Anterior cingulate cortex (tissue), 58 donors: ENCODE data around the gene MYO18A.
"Not testable (repeated sequence)": the region's sequence is repeated elsewhere in the genome, so short reads cannot be mapped to it uniquely, and the experiment has no call there.

Source experiments
- DNase-seq, 58 donors: peaks; one replicate each; lab custom pipeline; 2025; lab: John Stamatoyannopoulos, UW

Gene MYO18A

GRCh38 chr17:29088782-29089181 is 91.4 kb downstream of the MYO18A start:
- DNase-seq: not testable (repeated sequence)

- no peak for DNase-seq
These were observed 93.4 kb downstream of the MYO18A start for GRCh38 chr17:29086628-29087332.

DNA sequence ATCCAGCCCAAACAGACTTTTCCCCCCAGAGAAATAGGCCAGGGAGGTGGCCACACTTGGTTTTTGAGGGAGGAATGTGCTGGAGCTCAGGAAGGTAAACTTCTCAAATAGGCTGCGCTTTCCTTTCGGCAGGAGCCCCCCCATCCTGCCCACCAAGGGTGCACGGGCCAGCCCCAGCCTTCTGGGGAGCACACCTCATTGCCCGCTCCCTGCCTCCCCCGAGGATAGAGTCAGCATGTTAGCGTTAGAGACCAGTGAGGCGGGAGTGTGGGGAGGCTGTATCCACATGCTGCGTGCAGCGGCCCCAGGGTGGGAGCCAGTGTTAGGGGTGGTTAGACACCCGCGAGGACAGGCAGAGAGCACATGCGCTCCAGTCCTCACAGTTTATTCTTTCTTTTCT is 95.0 kb downstream of the MYO18A start:
- DNase-seq: no peak

- peak in 17 of 58 donors; percentile 10 to 48 (median 24) for DNase-seq
These were observed 95.6 kb downstream of the MYO18A start for GRCh38 chr17:29084541-29085146.

GRCh38 chr17:29080965-29081364 is 99.2 kb downstream of the MYO18A start:
- no peak for DNase-seq

DNA sequence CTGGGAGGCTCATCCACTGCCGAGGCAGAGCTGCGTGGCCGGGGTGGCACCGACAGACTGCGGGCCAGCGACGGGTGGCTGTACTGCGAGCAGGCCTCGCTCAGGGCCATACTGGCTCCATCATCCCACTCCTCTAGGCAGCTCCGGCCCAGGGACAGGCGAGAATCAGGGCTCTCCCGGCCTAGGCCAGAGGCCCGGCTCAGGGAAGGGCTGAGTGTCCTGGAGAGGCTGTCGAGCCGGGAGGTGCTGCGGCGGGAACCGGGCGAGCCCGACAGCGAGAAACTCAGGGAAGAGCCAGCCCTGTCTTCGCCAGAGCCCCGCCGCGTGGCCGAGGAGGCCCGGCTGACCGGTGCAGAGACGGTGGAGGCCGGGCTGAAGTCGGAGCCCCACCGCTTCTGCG is 99.9 kb downstream of the MYO18A start:
- DNase-seq: no peak

DNA sequence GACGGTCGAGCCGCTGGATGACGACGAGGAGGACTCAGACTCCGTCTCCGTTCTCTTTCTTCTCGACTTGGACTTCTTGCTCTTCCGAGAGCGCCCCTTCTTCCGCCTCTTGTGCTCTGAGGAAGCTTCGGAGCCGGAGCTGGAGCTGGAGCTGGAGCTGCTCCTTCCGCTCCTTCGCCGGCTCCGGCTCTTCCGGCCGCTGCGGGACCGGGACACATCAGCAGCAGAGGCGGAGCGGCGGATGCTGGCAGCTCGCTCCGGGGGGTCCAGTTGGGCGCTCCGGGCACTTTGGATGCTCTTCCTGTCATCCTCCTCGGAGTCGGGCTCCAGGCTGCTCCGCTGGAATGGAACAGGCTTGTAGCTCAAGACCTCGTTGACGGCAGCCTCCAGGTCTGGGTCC is 100.3 kb downstream of the MYO18A start:
- DNase-seq: no peak

DNA sequence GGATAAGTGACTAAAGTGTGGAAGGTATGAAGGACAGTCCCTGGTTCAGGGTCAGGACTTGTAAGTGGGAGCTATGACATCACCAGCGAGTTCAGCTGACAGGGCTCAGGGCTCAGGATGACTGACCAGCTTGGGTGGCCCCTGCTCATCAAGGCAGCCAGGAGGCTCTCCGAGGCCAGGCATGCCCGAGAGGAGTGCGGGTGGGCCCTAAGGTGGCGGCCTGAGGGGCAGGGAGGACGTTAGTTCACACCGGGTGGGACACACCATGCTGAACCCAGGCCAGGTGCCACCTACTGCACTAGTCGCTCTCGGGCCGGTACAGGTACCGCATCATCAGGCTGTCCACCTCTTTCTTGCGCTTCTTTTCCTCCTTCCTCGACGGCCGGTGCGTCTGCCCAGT is 100.8 kb downstream of the MYO18A start:
- no peak for DNase-seq

DNA sequence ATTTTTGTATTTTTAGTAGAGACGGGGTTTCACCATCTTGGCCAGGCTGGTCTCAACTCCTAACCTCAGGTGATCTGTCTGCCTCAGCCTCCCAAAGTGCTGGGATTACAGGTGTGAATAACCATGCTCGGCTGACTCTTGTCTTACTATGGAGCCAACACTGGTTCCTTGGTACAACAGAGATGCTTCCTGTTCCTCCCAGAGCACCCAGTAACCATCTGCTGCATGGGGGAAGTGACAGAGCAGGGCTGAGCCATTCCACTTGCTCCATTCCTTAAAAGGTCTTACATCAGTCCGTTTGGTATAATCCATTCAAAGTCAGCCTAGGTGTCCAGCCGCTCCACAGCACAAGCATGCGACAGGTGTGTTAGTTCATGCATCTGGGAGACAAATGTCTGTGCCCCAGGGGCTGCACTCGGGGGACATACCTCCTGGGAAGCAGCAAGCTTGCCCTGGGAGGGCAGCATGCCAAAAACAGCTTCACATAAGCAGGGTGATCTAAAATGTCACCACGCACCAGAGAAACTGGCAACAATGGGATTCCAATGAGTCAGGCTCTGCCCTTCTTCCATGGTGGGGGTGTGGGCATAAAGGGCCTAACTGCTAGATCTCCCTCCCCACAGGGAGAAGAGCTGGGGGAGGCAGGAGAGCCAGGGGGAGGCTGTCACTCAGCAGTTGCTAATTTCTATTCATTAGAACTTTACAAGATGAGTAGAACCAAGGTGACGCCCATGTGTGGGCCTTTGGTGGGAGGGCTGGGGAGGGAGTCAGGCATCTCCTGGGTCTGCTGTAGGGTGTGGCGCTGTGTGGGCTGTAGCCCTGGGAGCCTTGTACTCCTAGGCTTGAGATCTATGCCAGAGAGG is 101.8 kb downstream of the MYO18A start:
- DNase-seq: peak in 17 of 58 donors; percentile 11 to 70 (median 44)

DNA sequence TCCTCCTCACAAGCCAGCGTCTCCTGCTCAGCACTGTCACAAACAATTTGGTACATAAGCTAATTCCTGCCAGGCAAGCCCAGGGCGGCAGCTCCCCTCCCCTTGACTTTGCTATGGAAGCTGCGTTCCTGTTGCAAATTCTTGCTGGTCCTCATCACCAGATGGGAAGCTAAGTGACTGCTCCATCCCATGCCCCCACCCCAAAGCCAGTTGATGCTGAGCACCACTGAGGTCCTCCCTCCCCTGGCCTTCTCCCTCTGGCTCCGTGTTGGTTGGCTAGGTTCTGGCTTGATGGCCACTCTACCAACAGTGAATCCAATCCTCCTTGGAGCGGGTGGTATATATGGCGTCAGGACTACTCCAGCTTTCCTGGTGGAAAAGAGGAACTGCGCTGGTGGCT is 102.9 kb downstream of the MYO18A start:
- DNase-seq: no peak

- peak in 46 of 58 donors; percentile 9 to 80 (median 47) for DNase-seq
These were observed 103.5 kb downstream of the MYO18A start for GRCh38 chr17:29076722-29077121.

- no peak for DNase-seq
These were observed 104.1 kb downstream of the MYO18A start for GRCh38 chr17:29076087-29076486.

DNA sequence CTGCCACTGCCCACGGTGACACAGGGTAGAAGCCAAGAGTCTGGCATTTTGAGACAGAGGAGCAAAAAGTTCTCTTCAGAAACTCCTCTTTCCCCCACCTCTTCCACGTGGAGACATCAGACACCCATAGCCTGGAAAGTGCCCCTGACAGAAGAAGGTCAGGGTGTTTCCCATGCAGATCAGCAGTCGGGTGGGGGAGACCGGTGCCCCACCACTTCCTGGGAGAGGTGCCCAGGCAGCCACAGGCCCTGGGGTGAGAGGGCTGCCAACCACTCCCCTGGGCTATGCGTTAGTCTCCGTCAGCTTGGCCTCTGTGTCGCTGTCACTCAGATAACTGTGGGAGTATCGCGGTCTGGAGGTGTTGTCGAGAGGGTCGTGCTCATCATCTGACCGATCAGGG is 105.7 kb downstream of the MYO18A start:
- no peak for DNase-seq

- DNase-seq: no peak
These were observed 106.7 kb downstream of the MYO18A start for GRCh38 chr17:29073520-29073919.

GRCh38 chr17:29073045-29073444 is 107.2 kb downstream of the MYO18A start:
- no peak for DNase-seq

GRCh38 chr17:29071303-29071702 is 108.9 kb downstream of the MYO18A start:
- no peak for DNase-seq

DNA sequence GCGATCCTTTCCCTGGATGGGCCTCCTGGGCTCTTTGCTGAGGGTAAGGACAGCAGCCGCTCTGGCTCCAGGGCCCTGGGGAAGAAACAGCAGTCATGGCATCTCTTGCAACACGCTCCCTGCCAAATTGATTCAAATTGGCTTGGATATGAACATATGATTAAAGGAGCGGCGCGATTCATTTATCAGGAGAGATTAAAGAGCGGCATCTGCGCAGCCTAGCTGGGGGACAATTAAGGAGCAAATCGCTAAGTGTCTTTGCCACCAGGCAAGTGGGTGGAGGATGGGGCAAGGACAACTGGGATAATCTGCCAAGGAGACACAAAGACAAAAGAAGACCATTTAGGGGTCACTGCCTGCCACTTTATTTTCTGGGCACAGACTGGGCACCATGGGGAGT is 109.4 kb downstream of the MYO18A start:
- DNase-seq: peak in 1 of 58 donors; percentile 14

DNA sequence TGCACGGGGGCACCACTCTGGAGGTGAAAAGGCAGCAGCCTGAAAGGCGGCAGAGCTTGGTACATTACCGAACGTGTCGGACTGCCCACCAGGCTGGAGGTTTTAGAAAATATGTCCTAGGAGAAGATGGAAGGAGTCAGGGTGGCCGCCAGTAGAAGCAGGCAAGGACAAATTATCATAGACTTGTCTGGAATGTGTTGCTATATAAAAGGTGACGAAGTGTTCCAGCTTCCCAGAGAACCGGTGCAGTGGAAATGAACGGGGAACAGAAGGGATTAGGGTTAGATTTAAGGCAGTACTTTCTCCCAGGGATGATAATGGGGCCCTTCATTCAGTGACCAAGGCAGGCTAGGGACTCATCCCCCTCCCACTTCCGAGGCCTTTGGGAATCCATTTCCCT is 109.9 kb downstream of the MYO18A start:
- no peak for DNase-seq

- peak in 11 of 58 donors; percentile 10 to 31 (median 19) for DNase-seq
These were observed 110.6 kb downstream of the MYO18A start for GRCh38 chr17:29069526-29070041.

- peak in 28 of 58 donors; percentile 9 to 64 (median 32) for DNase-seq
These were observed 111.4 kb downstream of the MYO18A start for GRCh38 chr17:29068818-29069217.

DNA sequence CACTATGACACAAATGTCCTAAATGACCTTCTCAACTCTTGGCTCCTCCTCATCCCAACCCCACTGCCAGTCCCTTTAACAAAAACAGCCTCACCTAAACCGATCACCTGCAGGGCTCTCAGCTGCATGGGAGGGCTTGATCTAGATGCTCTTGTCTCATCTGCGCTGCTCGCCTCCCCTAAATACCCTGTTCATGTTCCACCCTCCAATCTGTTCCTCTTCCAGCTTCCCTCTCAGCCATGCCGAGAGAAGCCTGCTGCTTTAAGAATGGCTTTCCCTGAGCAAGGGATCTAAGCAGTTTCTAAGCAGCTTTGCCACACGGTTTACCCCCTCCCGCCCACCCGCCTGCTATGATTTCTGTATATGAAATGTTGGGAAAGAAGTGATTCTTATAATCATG is 113.6 kb downstream of the MYO18A start:
- peak in 4 of 58 donors; percentile 13 to 31 (median 23) for DNase-seq
